ENCODE measurements around the gene FHOD1.
A peak's percentile ranks its signal among the peaks of the same experiment; 100 is the strongest.

Gene FHOD1

DNA sequence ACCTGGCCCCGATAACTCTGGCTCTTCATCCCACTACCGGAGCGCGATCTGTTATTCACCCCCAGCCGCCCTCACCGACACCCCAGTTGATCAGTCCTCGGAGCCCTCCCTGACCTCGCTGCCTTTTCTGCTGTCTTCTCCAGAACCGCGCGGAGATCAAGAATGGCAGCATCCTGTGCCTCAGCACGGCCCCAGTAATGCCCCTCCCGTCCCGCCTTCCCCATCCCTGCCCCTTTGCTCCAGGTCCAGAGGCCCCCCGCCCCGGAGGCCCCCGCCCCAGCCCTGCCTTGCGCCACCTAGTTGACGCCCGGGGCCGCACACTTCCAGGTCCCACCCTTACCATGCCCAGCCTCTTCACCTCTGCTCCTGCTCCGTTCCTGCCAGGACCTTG, 47.5 kb downstream of the FHOD1 start:
- Histone ChIP-seq H3K36me3 (ENCODE audit: control insufficient read depth, insufficient read depth, low read length) (no peaks in the 10 kb centered on the region), H3K4me2 (ENCODE audit: low read length) (peak overlapping the region; percentile 79), H3K79me2 (no peaks in the 10 kb centered on the region), H3K27me3 (ENCODE audit: control insufficient read depth, insufficient read depth, low read length) (no peaks in the 10 kb centered on the region), H3K9ac (no peak overlapping the region), H3K4me3 (ENCODE audit: low read depth, low read length) (peak overlapping the region; percentile 56), H3K27ac (peak overlapping the region; percentile 76), H3K9me3 (ENCODE audit: control insufficient read depth, low read length) (no peaks in the 10 kb centered on the region), H2AFZ (peak overlapping the region; percentile 72), H3K4me1 (peaks cover 31% of the 10 kb centered on the region)
- TF ChIP-seq, protein P1, sequence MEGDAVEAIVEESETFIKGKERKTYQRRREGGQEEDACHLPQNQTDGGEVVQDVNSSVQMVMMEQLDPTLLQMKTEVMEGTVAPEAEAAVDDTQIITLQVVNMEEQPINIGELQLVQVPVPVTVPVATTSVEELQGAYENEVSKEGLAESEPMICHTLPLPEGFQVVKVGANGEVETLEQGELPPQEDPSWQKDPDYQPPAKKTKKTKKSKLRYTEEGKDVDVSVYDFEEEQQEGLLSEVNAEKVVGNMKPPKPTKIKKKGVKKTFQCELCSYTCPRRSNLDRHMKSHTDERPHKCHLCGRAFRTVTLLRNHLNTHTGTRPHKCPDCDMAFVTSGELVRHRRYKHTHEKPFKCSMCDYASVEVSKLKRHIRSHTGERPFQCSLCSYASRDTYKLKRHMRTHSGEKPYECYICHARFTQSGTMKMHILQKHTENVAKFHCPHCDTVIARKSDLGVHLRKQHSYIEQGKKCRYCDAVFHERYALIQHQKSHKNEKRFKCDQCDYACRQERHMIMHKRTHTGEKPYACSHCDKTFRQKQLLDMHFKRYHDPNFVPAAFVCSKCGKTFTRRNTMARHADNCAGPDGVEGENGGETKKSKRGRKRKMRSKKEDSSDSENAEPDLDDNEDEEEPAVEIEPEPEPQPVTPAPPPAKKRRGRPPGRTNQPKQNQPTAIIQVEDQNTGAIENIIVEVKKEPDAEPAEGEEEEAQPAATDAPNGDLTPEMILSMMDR (IDR thresholded peaks at IDR 0.05): no peak

DNA sequence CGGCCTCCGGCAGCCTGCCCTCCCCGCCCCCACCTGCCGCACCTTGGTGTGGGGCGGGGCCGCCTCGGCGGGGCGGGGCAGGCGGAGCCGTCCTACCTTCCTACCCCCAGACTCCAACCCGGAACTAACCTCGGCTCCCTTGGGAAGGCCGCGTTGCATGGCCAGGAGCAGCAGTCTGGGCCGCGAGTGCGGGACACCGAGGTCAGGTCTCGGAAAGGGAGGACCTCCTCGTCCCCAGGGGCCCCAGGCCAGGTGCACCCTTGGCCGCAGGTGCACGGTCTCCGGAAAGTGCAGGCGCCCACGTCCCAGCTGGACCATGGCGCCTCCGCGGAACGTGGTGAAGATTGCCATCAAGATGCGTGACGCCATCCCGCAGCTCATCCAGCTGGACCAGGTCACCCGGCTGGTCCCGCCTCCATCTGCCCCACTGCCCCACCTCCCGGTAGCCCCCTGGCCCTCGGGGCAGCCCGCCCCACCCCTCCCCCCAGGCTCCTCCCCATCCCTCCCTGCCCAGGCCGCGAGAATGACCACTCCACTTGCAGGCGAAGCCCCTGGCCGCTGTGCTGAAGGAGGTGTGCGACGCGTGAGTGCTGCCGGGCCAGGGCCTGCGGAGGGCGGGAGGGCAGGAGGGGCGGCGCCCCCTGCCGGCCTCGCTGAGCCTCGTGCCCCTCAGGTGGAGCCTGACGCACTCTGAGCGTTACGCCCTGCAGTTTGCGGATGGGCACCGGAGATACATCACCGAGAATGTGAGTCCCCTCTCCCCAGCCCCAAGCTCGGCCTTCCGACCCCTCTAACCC, 48.1 kb downstream of the FHOD1 start, which contains the start of gene ELMO3:
ELMO3 (plus strand) TSS at position 121 of the 797 bp plus-strand sequence; CDS start at position 317, 196 bp downstream.
- Histone ChIP-seq H3K9ac (no peak within 1 kb of the TSS), H3K27ac (peak within 1 kb of the TSS; percentile 76), H2AFZ (peak within 1 kb of the TSS; percentile 72), H3K27me3 (ENCODE audit: control insufficient read depth, insufficient read depth, low read length) (no peaks in the 10 kb centered on the region), H3K4me2 (ENCODE audit: low read length) (peak within 1 kb of the TSS; percentile 79), H3K4me1 (peaks cover 25% of the 10 kb centered on the region), H3K79me2 (no peaks in the 10 kb centered on the region), H3K4me3 (ENCODE audit: low read depth, low read length) (peak within 1 kb of the TSS; percentile 56), H3K9me3 (ENCODE audit: control insufficient read depth, low read length) (no peaks in the 10 kb centered on the region), H3K36me3 (ENCODE audit: control insufficient read depth, insufficient read depth, low read length) (no peaks in the 10 kb centered on the region)
- TF ChIP-seq, protein P1 (IDR thresholded peaks at IDR 0.05): peak; percentile 59

DNA sequence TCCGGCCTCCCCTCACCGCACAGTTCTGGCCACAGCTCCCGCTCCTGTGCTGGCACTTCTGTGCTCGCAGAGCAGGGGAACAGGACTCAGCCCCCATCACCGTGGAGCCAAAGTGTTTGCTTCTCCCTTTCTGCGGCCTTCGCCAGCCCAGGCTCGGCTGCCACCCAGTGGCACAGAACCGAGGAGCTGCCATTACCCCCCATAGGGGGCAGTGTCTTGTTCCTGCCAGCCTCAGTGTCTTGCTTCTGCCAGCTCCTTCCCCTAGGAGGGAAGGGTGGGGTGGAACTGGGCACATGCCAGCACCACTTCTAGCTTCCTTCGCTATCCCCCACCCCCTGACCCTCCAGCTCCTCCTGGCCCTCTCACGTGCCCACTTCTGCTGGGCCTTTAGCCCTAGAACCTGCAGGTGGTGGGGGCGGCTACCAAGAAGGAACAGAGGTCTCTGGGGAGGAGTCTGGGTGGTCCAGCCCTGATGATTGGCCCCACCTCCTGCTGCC, 49.0 kb downstream of the FHOD1 start:
- TF ChIP-seq, protein P1 (IDR thresholded peaks at IDR 0.05): peak; percentile 86
- Histone ChIP-seq H3K36me3 (ENCODE audit: control insufficient read depth, insufficient read depth, low read length) (no peaks in the 10 kb centered on the region), H3K27ac (peak overlapping the region; percentile 76), H2AFZ (peak overlapping the region; percentile 72), H3K4me2 (ENCODE audit: low read length) (no peak overlapping the region), H3K4me1 (peaks cover 22% of the 10 kb centered on the region), H3K4me3 (ENCODE audit: low read depth, low read length) (no peak overlapping the region), H3K27me3 (ENCODE audit: control insufficient read depth, insufficient read depth, low read length) (no peaks in the 10 kb centered on the region), H3K9me3 (ENCODE audit: control insufficient read depth, low read length) (no peaks in the 10 kb centered on the region), H3K79me2 (peaks cover 1% of the 10 kb centered on the region), H3K9ac (no peak overlapping the region)

DNA sequence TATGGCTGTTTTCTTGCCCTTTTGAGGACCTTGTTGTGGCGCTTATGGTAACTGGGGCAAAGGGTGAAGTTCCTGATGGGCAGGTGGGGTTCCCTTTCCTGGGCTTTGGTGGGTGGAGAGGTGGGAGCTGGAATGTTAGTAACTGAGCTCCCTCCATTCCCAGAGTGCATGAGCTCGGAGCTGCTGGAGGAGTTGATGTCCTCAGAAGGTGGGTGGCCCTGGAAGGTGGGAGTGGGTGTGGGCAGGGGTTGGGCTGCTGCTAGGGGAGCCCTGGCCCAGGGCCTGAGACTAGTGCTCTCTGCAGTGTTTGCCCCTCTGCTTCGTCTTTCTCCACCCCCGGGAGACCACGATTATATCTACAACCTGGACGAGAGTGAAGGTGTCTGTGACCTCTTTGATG, 49.6 kb downstream of the FHOD1 start:
- H3K27ac ChIP-seq: peak overlapping the region; percentile 76
- TF ChIP-seq, protein P1 (IDR thresholded peaks at IDR 0.05): no peak
- H3K4me1 ChIP-seq: peaks cover 22% of the 10 kb centered on the region
- H3K36me3 ChIP-seq (ENCODE audit: control insufficient read depth, insufficient read depth, low read length): no peaks in the 10 kb centered on the region
- H2AFZ ChIP-seq: no peak overlapping the region
- H3K9ac ChIP-seq: no peak overlapping the region
- no peaks in the 10 kb centered on the region for H3K9me3 ChIP-seq (ENCODE audit: control insufficient read depth, low read length)
- peaks cover 5% of the 10 kb centered on the region for H3K79me2 ChIP-seq
- no peak overlapping the region for H3K4me3 ChIP-seq (ENCODE audit: low read depth, low read length)
- no peaks in the 10 kb centered on the region for H3K27me3 ChIP-seq (ENCODE audit: control insufficient read depth, insufficient read depth, low read length)
- no peak overlapping the region for H3K4me2 ChIP-seq (ENCODE audit: low read length)
